Right lobe of liver (tissue), 4 donors: ENCODE results near the gene GMPR.

ENCODE experiments used
- POLR2A ChIP-seq: fragments of 450-650 bp; IDR thresholded peaks from one replicate; pipeline ENCODE4 v1.6.1; 2017; ENCODE audit warnings: antibody characterized with exemption, mild to moderate bottlenecking
- TF ChIP-seq, protein P1 (sequence below), 4 donors: fragments of 200-600 bp in 3 of 4; fragments of 450-650 bp in 1 of 4; IDR thresholded peaks; one replicate each; pipeline versions ENCODE4 v1.5.1 to v1.8.0; 2016 to 2022; ENCODE audit warnings: antibody characterized with exemption in 4 of 4, mild to moderate bottlenecking in 2 of 4
- donor health status: DM: no; HTN: no; CAD: no.
- donor health status: DM: no; HTN: no; CAD: no.
- donor health status: DM: no; HTN: yes; CAD: no.

DNA sequence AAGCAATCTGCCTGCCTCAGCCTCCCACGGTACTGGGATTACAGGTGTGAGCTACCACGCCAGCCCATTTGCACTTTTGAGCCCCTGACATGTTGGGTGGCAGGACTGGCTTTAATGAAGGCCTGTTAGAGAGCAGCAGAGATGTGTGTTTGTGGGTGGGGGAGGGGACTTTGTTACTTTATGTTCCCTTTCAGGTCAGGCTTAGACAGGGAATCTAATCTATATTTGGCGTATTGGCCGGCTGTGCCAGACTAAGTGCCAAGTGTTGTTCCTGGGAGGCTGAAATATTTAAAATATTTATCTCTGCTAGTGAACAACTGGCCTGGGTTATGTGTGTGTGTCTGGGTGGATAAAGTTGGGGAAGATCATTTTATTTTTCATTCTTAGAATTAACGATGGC, 6.1 kb downstream of the GMPR start:
- TF ChIP-seq POLR2A = no peak
- TF ChIP-seq, protein P1, sequence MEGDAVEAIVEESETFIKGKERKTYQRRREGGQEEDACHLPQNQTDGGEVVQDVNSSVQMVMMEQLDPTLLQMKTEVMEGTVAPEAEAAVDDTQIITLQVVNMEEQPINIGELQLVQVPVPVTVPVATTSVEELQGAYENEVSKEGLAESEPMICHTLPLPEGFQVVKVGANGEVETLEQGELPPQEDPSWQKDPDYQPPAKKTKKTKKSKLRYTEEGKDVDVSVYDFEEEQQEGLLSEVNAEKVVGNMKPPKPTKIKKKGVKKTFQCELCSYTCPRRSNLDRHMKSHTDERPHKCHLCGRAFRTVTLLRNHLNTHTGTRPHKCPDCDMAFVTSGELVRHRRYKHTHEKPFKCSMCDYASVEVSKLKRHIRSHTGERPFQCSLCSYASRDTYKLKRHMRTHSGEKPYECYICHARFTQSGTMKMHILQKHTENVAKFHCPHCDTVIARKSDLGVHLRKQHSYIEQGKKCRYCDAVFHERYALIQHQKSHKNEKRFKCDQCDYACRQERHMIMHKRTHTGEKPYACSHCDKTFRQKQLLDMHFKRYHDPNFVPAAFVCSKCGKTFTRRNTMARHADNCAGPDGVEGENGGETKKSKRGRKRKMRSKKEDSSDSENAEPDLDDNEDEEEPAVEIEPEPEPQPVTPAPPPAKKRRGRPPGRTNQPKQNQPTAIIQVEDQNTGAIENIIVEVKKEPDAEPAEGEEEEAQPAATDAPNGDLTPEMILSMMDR (IDR thresholded peaks at IDR 0.05) = no peak
